ENCODE measurements around the gene RALY.

GRCh38 chr20:33951171-33951570, 42.5 kb upstream of the RALY start:
- TF ChIP-seq POLR2A (IDR thresholded peaks at IDR 0.05) (no peak), CTCF (IDR thresholded peaks at IDR 0.05) (no peak)

Data from testis (tissue), 2 donors.